HG03432 (cell line): ENCODE results near the gene KPNA4.

Experiments used
- ATAC-seq: cut with Tn5 transposase; IDR thresholded peaks from one replicate; pipeline ENCODE4 v1.9.1; 2021; ENCODE audit warnings: mild to moderate bottlenecking, moderate library complexity; ENCODE audit not compliant: unreplicated experiment

The KPNA4 gene

GRCh38 chr3:160498202-160498601 lies 67.2 kb downstream of the KPNA4 start:
- no peak for ATAC-seq

GRCh38 chr3:160490166-160490565 lies 75.2 kb downstream of the KPNA4 start:
- no peak for ATAC-seq

DNA sequence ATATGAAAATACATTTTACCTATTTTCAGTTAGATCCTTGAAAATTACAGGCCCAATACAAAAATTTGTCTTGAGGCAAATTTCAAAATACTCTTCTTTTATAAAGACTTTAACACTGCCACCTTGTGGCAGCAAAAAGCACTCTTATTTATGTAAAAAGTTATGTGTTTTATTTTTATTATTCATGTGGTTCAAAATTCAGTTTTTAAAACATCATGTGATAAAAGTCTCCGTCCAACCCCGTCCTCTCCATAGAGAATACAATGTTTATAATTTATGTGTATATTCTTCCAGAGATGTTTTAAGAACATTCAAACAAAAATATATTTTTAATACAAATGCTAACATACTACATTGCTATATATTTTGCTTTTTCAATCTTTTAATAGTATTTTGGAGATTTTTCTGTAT lies 78.9 kb downstream of the KPNA4 start:
- no peak for ATAC-seq

GRCh38 chr3:160482796-160483195 lies 82.6 kb downstream of the KPNA4 start:
- no peak for ATAC-seq

- no peak for ATAC-seq
Measured at GRCh38 chr3:160481856-160482255, 83.5 kb downstream of the KPNA4 start.

DNA sequence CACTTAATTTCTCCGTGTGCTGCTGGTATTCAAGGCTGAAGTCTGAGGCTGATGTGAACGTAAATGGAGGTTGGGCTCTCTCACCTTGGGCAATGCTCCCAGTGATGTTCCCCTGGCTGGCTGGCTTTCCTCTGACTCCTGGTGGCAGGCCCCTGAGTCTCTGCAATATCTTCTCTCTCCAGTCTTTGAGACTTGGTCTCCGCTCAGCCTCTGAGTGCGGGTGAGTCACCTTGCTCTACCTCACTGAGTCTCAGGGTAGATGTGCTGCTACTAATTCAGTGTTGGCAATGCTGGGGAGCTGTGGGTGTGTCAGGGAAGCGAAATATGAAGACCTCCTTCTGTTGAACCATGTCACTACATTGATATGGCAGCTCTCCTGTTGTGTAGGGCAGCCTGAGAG lies 84.4 kb downstream of the KPNA4 start:
- no peak for ATAC-seq

GRCh38 chr3:160479376-160479775 lies 86.0 kb downstream of the KPNA4 start:
- ATAC-seq, result no peak

DNA sequence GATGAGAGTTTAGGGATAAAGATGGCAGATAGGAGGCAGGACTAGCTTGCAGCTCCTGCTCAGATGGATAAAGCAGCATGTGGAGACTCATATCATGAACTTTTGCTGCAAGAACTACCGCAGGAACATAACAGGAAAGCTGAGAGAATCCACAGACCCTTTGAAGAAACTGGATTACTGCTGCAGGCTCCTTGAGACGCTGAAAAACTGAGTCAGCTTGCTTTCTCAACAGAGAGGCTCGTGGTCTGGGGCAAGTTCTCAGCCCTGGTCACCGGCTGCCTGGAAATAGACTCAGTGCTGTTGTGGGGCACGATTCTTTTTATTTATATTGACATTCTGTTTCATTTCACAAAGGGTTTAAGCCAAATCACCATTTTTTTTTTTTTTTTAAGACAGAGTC lies 87.0 kb downstream of the KPNA4 start:
- no peak for ATAC-seq

DNA sequence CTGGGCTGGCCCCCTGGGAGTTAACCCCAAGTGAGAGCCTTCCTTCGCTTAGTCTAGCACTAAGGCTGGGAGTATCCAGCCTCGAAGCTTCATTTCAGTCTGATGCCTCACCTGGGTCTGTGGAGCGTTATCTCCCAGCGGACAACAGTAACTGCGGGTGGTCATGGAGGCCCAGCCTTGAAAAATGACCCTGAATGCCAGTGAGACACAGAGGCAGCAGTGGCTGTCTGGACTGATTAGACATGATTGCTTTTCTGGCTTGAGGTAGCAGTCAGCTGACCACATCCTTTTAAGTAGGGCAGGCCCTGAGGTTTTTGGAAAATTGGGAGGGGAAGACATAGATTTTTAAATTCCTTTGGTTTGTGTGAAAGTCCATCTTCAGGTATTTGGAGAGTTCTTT lies 87.6 kb downstream of the KPNA4 start:
- ATAC-seq, result no peak

DNA sequence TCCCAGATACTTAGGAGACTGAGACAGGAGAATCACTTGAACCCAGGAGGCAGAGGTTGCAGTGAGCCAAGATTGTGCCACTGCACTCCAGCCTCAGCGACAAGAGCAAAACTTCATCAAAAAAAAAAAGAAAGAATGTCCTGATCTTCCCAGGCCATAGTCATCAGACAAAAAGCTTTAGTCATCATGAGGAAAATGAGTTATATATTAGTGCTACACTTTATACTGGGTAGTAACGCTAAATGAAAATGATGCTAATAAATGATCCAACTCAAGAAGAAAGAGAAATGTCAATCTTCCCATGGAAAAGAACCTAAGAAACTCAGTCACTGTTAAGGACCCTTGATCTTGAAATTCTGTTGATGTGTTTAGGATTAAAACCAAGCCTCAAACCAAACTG lies 89.5 kb downstream of the KPNA4 start:
- no peak for ATAC-seq

GRCh38 chr3:160475153-160475552 lies 90.2 kb downstream of the KPNA4 start:
- ATAC-seq, result no peak

DNA sequence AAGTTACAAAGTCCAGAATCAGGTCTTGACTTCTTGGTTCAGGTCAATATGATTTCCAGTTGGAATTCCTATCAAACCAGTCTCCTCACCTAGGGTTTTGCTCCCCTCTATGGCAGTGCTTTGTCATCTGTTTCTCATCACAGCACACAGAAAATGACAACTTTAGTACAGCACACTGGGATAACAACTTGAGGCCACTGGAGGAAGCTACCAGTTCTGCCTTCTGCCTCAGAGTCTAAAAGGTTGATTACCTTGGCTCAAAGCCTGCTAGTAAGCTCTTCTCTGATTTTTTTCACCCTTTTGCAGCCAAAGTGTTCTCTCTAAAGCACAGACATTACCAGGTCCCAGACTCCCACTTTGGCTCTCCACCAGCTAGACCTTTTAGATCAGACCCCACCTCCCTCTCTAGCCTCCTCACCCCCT lies 90.9 kb downstream of the KPNA4 start:
- ATAC-seq, result no peak

GRCh38 chr3:160473978-160474377 lies 91.4 kb downstream of the KPNA4 start:
- ATAC-seq, result no peak

GRCh38 chr3:160473221-160473620 lies 92.2 kb downstream of the KPNA4 start:
- no peak for ATAC-seq

GRCh38 chr3:160472344-160472743 lies 93.0 kb downstream of the KPNA4 start:
- ATAC-seq, result peak; percentile 82

DNA sequence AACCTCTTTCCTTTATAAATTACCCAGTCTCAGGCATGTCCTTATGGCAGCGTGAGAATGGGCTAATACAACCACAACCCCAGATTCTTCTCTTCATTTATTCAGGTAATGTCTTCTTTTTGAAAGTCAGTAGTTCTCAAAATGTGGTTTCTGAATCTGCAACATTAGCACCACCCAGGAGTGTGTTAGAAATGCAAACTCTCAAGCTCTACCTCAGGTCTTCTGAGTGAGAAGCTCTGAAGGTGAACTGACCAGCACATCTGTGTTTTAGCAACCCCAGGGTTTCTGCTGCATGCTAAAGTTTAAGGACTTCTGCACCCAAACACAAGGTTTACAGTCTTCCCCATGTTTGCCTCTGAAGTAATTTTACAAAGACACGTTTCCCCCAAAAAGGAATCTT lies 93.5 kb downstream of the KPNA4 start:
- ATAC-seq, result no peak

GRCh38 chr3:160470181-160470580 lies 95.2 kb downstream of the KPNA4 start:
- no peak for ATAC-seq

DNA sequence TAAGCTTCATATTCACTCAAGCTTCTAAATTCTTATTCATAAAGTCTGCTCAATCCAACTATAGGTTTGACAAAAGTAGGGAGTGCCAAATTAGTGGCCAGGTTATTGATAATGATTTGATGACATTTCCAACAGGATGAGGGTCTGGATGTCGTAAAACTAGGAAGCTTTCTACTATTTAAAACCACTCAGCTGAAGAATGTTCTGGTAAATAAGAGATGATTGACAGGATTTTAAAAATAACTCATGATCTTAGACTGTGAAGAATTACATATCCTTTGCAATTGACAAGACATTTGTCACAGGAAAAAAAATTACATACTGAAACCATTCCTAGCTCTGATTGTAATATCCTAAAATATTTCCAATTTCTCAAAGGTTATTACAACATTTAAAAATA lies 100.4 kb downstream of the KPNA4 start:
- ATAC-seq, result no peak

DNA sequence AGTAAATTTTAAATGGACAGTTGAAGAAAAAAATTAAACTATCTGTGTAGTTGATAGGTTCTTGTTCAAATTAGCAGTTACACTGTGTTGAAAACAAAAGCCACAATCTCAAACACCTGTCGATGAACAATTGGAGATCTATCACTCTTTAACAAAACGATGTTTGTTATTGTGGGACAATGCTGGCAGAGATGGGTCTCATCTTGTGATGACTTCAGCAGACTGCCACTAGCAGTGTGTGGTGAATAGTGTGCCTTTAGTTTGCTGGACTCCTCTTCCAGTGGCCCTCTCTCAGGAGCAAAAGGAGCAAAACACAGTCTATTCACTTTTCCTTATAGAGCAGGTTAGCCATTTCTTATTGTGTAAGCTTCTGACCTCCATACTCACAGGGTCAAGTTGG lies 101.0 kb downstream of the KPNA4 start:
- no peak for ATAC-seq

DNA sequence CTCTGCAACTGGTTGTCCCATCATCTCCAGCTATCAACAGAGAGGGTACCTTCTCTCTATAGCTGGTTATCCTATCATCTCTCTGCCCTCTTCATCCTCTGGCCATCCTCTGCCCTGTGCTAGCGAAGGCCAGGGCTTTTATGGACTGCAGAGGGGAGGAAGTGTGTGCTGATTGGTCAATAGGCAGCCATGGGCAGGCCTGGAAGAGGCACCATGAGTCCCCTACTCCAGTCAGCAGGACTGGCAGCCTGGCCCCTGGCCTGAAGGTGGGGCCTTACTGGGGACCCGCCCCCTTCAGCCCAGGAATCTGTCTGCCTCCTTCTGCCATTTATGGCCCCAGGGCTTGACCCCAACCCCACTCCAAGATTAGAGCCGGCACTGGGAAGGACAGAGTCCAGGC lies 105.3 kb downstream of the KPNA4 start:
- no peak for ATAC-seq

DNA sequence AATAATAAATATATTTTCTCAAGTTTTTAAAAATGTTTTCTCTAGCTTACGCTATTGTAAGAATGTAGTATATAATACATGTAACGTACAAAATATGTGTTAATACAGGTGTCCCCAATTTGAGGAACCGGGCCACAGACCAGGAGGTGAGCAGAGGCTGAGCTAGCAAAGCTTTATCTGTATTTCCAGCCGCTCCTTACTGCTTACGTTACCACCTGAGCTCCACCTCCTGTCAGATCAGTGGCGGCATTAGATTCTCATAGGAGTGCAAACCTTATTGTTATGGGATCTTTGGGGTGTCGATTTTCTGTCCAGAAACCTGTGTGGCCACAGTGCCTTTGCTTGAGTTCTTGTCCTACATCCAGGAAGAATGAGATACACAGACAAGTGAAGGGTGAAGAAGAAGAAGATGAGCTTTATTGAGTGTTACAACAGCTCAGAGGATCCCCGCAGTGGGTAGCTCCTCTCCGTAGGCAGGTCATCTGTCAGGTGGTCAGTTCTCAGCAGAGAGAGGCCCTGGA lies 105.9 kb downstream of the KPNA4 start:
- ATAC-seq, result no peak

DNA sequence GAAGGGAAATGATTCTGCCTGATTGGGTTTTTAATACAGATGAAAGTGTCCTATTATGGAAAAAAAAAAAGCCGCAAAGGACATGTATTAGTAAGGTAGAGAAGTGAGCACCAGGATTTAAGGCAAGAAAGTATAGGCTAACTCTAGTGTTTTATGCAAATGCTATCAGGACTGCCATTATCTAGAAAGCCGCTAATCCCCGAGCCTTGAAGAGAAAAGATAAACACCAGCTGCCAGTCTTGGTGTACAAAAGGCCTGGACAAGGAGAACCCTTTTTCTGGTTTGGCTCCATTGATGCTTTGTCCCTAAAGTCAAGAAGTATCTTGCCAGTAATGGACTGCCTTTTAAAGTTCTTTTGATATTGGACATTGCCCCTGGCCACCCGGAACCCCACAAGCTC lies 107.2 kb downstream of the KPNA4 start:
- no peak for ATAC-seq

- ATAC-seq, result no peak
Measured at GRCh38 chr3:160455846-160456245, 109.5 kb downstream of the KPNA4 start.

GRCh38 chr3:160454995-160455394 lies 110.4 kb downstream of the KPNA4 start:
- no peak for ATAC-seq
